Ascending aorta (tissue), 2 donors: ENCODE results near the gene DISP3. TPM values are rescaled to one million over a fixed set of nuclear protein-coding genes. Genes with fewer than 3 reads are reported as not detected.

Experiments used
- DNase-seq, 2 donors: peaks; one replicate each; pipeline ENCODE4 v3.0.0-alpha.2; 2019; ENCODE audit warnings: low spot score in 2 of 2
- H3K27ac ChIP-seq, 2 donors: fragments of 200-600 bp; sonication (generic); one replicate each; pipeline ENCODE4 v1.5.1; 2016 to 2017; ENCODE audit warnings: mild to moderate bottlenecking in 1 of 2
- H3K27me3 ChIP-seq: fragments of 200-600 bp; sonication (generic); one replicate; pipeline ENCODE4 v1.5.1; 2017
- H3K36me3 ChIP-seq, 2 donors: fragments of 200-600 bp; sonication (generic); one replicate each; pipeline ENCODE4 v1.5.1; 2016
- H3K4me1 ChIP-seq, 2 donors: fragments of 200-600 bp; sonication (generic); one replicate each; pipeline ENCODE4 v1.5.1; 2016 to 2017; ENCODE audit warnings: mild to moderate bottlenecking in 1 of 2
- H3K4me3 ChIP-seq, 2 donors: fragments of 200-600 bp; sonication (generic); one replicate each; pipeline ENCODE4 v1.5.1; 2016 to 2017; ENCODE audit warnings: mild to moderate bottlenecking in 1 of 2
- H3K9me3 ChIP-seq, 2 donors: fragments of 200-600 bp; sonication (generic); one replicate each; pipeline ENCODE4 v1.5.1; 2016
- intact Hi-C: fragments of 100-400 bp; cut with DNase I; formaldehyde crosslinking; loops from one replicate; pipeline ENCODE4 v1.15.1; 2023
- total RNA-seq: library from RNA; depleted of rRNA; stranded (reverse); fragments of >200 nt; gene quantifications from one replicate; pipeline ENCODE4 v1.1.0, GENCODE V29; 2016
- TF ChIP-seq, protein P1 (sequence below), 3 experiments: fragments of 200-600 bp in 2 of 3; fragments of 450-650 bp in 1 of 3; sonication (generic) in 2 of 3; IDR thresholded peaks; one replicate each; pipeline ENCODE4 v1.5.1; 2016 to 2019; ENCODE audit warnings: antibody characterized with exemption in 3 of 3, mild to moderate bottlenecking in 1 of 3, moderate library complexity in 1 of 3

Gene DISP3
- total RNA-seq, 1 donor from 2014 or later, result not detected

DNA sequence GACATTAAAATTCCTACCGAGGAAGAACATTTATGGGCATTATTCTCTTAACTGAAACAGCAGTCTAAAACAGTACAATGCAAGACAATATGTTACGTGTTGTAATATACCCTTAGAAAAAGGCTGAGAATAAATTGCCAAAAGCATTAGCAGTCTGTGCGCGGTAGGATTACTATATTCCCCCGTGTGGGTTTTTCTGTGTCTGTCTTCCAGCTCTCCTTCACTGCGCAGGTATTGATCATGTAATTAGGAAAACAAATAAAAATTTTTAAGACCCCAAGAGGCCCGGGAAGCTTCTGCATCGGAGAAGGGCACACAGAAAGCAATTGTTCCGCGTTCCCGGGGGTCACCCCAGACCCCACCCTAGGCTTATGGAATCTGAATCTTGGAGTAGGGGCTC is 106.4 kb downstream of the DISP3 start:
- no peak for DNase-seq
- H3K27ac ChIP-seq, result no peak overlapping the region
- H3K36me3 ChIP-seq, result no peaks in the 10 kb centered on the region
- no peaks in the 10 kb centered on the region for H3K27me3 ChIP-seq
- intact Hi-C loops, result no loop called here
- no peaks in the 10 kb centered on the region for H3K9me3 ChIP-seq
- H3K4me1 ChIP-seq, result no peaks in the 10 kb centered on the region
- TF ChIP-seq, protein P1, sequence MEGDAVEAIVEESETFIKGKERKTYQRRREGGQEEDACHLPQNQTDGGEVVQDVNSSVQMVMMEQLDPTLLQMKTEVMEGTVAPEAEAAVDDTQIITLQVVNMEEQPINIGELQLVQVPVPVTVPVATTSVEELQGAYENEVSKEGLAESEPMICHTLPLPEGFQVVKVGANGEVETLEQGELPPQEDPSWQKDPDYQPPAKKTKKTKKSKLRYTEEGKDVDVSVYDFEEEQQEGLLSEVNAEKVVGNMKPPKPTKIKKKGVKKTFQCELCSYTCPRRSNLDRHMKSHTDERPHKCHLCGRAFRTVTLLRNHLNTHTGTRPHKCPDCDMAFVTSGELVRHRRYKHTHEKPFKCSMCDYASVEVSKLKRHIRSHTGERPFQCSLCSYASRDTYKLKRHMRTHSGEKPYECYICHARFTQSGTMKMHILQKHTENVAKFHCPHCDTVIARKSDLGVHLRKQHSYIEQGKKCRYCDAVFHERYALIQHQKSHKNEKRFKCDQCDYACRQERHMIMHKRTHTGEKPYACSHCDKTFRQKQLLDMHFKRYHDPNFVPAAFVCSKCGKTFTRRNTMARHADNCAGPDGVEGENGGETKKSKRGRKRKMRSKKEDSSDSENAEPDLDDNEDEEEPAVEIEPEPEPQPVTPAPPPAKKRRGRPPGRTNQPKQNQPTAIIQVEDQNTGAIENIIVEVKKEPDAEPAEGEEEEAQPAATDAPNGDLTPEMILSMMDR (IDR thresholded peaks at IDR 0.05), result no peak
- H3K4me3 ChIP-seq, result no peak overlapping the region

Other genes starting within 250 kb of the DISP3 start
- gene MTOR, start 216.6 kb upstream of the DISP3 start, total RNA-seq, result 28.0 TPM
- gene UBIAD1, start 206.0 kb upstream of the DISP3 start, total RNA-seq, result 53.0 TPM
- 6.1 TPM for gene FBXO2, start 175.3 kb downstream of the DISP3 start, total RNA-seq
- 62.7 TPM for gene FBXO44, start 175.7 kb downstream of the DISP3 start, total RNA-seq
- gene FBXO6, start 185.0 kb downstream of the DISP3 start, total RNA-seq, result 7.9 TPM
- gene MAD2L2, start 202.0 kb downstream of the DISP3 start, total RNA-seq, result 18.3 TPM
- 1.8 TPM for gene DRAXIN, start 212.6 kb downstream of the DISP3 start, total RNA-seq